Neural crest cell (in vitro differentiated cells): ENCODE results near the gene TEX261. TPM values are rescaled to one million over a fixed set of nuclear protein-coding genes. Genes with fewer than 3 reads are reported as not detected.
"Not testable (repeated sequence)": the region's sequence is repeated elsewhere in the genome, so short reads cannot be mapped to it uniquely, and the experiment has no call there.

ENCODE experiments used
- DNase-seq: peaks from one replicate; pipeline ENCODE4 v3.0.0; 2021; ENCODE audit warnings: low read depth, mixed read lengths, low spot score
- H3K27ac Mint-ChIP-seq: one replicate; pipeline ENCODE4 v1.8.0; 2021; ENCODE audit warnings: mild to moderate bottlenecking, mixed read lengths; ENCODE audit not compliant: unreplicated experiment
- H3K27me3 Mint-ChIP-seq: 2 replicates; pipeline ENCODE4 v1.8.0; 2021; ENCODE audit warnings: low read depth, mild to moderate bottlenecking, mixed read lengths
- H3K36me3 Mint-ChIP-seq: 2 replicates; pipeline ENCODE4 v1.8.0; 2021; ENCODE audit warnings: low read depth, mild to moderate bottlenecking, mixed read lengths
- H3K4me1 Mint-ChIP-seq: 2 replicates; pipeline ENCODE4 v1.8.0; 2021; ENCODE audit warnings: mixed read lengths
- H3K4me3 Mint-ChIP-seq: one replicate; pipeline ENCODE4 v1.8.0; 2021; ENCODE audit warnings: mild to moderate bottlenecking, mixed read lengths
- H3K9me3 Mint-ChIP-seq: 2 replicates; pipeline ENCODE4 v1.8.0; 2021; ENCODE audit warnings: mixed read lengths
- total RNA-seq: library from RNA; stranded (reverse); gene quantifications from 2 replicates; pipeline ENCODE4 v1.2.1, GENCODE V29; 2021
- TF ChIP-seq, protein P1 (sequence below): fragments of 200-600 bp; sonication (generic); conservative IDR thresholded peaks from 2 replicates; pipeline ENCODE4 v1.5.0; 2021; ENCODE audit warnings: antibody characterized with exemption, mild to moderate bottlenecking

TEX261 gene
- total RNA-seq, 1 donor from 2014 or later = 57.2 TPM

- Mint-ChIP-seq H3K4me1 (peaks cover 18% of the 10 kb centered on the region), H3K36me3 (no peaks in the 10 kb centered on the region), H3K27me3 (peaks cover 12% of the 10 kb centered on the region), H3K27ac (no peak overlapping the region), H3K9me3 (peaks cover 6% of the 10 kb centered on the region), H3K4me3 (no peak overlapping the region)
- TF ChIP-seq, protein P1, sequence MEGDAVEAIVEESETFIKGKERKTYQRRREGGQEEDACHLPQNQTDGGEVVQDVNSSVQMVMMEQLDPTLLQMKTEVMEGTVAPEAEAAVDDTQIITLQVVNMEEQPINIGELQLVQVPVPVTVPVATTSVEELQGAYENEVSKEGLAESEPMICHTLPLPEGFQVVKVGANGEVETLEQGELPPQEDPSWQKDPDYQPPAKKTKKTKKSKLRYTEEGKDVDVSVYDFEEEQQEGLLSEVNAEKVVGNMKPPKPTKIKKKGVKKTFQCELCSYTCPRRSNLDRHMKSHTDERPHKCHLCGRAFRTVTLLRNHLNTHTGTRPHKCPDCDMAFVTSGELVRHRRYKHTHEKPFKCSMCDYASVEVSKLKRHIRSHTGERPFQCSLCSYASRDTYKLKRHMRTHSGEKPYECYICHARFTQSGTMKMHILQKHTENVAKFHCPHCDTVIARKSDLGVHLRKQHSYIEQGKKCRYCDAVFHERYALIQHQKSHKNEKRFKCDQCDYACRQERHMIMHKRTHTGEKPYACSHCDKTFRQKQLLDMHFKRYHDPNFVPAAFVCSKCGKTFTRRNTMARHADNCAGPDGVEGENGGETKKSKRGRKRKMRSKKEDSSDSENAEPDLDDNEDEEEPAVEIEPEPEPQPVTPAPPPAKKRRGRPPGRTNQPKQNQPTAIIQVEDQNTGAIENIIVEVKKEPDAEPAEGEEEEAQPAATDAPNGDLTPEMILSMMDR = no peak
- DNase-seq = no peak
These were observed 24.0 kb upstream of the TEX261 start for GRCh38 chr2:71018625-71019024.

GRCh38 chr2:71011786-71012185 lies 17.1 kb upstream of the TEX261 start:
- not testable (repeated sequence) for DNase-seq, H3K36me3 Mint-ChIP-seq, H3K4me3 Mint-ChIP-seq, H3K9me3 Mint-ChIP-seq, H3K27ac Mint-ChIP-seq, H3K4me1 Mint-ChIP-seq
- peaks cover 40% of the 10 kb centered on the region for H3K27me3 Mint-ChIP-seq

DNA sequence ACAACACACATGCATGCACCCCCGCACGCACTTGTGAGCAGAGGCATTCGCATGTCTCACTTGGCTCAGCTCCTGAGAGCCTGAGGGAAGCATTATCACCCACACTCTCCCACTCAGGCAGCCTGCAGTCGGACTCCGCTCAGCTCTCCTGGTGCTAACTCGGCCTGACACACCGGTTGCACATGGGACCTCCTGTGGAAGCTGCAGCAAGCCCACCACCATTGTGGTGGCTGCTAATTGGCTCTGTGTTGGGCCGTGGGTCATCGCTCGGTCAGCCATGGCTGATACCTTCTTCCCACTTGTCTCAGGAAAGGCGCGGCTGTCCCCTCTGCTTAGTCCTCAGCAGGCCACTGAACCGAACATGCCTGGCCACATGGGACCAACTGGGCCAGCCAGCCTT lies 13.7 kb upstream of the TEX261 start:
- H3K36me3 Mint-ChIP-seq = no peaks in the 10 kb centered on the region
- TF ChIP-seq, protein P1 = no peak

DNA sequence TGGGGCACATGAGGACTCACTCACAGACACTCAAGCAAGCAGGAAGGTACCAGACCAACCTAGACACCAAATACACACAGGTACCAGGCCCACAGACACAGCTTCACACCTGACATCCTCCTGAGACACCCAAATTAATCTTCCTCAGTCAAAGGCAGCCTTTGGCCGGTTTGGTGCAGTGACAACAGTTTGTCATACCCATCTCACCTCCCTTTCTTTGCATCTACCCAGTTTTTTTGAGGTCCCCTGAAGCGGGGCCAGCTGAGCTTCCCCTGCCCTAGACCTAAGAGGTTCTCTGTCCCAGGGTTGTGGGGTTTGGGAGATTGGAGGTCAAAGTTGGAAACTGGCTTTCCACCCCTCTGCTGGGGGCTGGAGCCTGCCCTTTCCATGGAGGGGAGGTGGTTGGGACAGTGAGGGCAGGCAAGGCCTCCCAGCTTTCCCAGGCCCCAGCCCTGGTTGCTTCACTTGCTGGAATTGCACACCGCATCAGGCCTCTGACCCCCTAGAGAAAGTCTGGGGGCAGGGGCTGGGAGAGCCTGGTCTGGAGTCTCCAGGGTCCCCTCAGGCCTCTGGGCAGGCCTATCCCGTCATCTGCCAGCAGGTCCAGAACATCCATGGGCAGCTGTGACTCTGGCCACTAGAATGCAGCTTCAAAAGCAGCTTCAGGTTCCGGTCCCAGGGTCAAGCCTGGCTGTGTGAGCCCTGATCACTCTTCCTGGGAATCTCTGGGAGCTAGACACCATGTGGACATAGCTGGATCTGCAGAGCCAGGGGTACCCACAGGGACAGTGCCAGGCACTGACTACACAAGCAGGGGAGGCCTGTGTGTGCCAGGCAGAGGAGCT lies 12.5 kb upstream of the TEX261 start:
- DNase-seq = no peak
- H3K4me1 Mint-ChIP-seq = peaks cover 5% of the 10 kb centered on the region
- H3K36me3 Mint-ChIP-seq = no peaks in the 10 kb centered on the region
- TF ChIP-seq, protein P1 = no peak
- H3K27me3 Mint-ChIP-seq = peaks cover 23% of the 10 kb centered on the region
- H3K27ac Mint-ChIP-seq = no peak overlapping the region
- H3K4me3 Mint-ChIP-seq = no peak overlapping the region
- no peaks in the 10 kb centered on the region for H3K9me3 Mint-ChIP-seq

More for the DNA sequence above, 13.7 kb upstream of the TEX261 start:
- DNase-seq = no peak
- peaks cover 31% of the 10 kb centered on the region for H3K27me3 Mint-ChIP-seq
- H3K9me3 Mint-ChIP-seq = no peaks in the 10 kb centered on the region
- peak overlapping the region; percentile 19 for H3K27ac Mint-ChIP-seq
- no peaks in the 10 kb centered on the region for H3K4me1 Mint-ChIP-seq
- H3K4me3 Mint-ChIP-seq = no peak overlapping the region

DNA sequence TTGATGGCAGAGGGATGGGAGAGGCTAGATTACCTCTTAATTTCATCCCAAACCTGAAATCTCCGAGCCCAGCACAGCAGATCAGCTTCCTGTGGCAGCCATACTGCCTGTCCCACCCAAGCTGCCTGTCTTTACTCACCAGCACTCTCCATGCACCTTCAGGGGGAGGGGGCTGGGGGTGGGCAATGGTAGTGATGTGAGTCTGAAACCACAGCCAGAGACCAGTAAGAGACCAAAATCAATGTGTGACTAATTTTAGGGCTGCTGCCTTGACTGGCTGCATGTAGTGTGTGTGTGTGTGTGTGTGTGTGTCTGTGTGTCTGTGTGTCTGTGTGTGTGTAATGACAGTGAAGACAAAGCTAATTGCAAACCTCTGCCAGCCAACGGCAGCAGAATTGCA lies 11.7 kb upstream of the TEX261 start:
- TF ChIP-seq, protein P1 = no peak
- no peak for DNase-seq
- no peak overlapping the region for H3K27ac Mint-ChIP-seq
- no peaks in the 10 kb centered on the region for H3K9me3 Mint-ChIP-seq
- no peak overlapping the region for H3K4me3 Mint-ChIP-seq
- H3K4me1 Mint-ChIP-seq = peaks cover 14% of the 10 kb centered on the region
- H3K36me3 Mint-ChIP-seq = no peaks in the 10 kb centered on the region
- H3K27me3 Mint-ChIP-seq = peaks cover 14% of the 10 kb centered on the region
